IPS-15b (cell line): ENCODE data around the gene FRZB.

Source experiments
- H3K27me3 ChIP-seq: one replicate; pipeline ENCODE4 v1.6.1; 2013; ENCODE audit warnings: low read length; ENCODE audit not compliant: control insufficient read depth, insufficient read depth
- H3K36me3 ChIP-seq: one replicate; pipeline ENCODE4 v1.6.1; 2013; ENCODE audit warnings: low read length; ENCODE audit not compliant: control insufficient read depth, insufficient read depth
- H3K4me1 ChIP-seq: one replicate; pipeline ENCODE4 v1.6.1; 2013; ENCODE audit warnings: mild to moderate bottlenecking, low read length; ENCODE audit not compliant: control insufficient read depth, insufficient read depth
- H3K4me3 ChIP-seq: one replicate; pipeline ENCODE4 v1.5.1; 2013; ENCODE audit warnings: low read depth, low read length
- H3K9ac ChIP-seq: one replicate; pipeline ENCODE4 v1.6.1; 2013; ENCODE audit warnings: low read depth, mild to moderate bottlenecking, low read length
- H3K9me3 ChIP-seq: one replicate; pipeline ENCODE4 v1.6.1; 2013; ENCODE audit warnings: mild to moderate bottlenecking, low read length; ENCODE audit not compliant: control insufficient read depth, insufficient read depth

FRZB gene

GRCh38 chr2:182863642-182864041 lies 2.8 kb downstream of the FRZB start:
- Histone ChIP-seq H3K9me3 (no peaks in the 10 kb centered on the region), H3K27me3 (peaks cover 40% of the 10 kb centered on the region), H3K4me3 (no peak overlapping the region), H3K36me3 (no peaks in the 10 kb centered on the region), H3K9ac (no peak overlapping the region), H3K4me1 (peaks cover 6% of the 10 kb centered on the region)

- Histone ChIP-seq H3K27me3 (peaks cover 33% of the 10 kb centered on the region), H3K36me3 (no peaks in the 10 kb centered on the region), H3K9me3 (no peaks in the 10 kb centered on the region), H3K9ac (no peak overlapping the region), H3K4me1 (no peaks in the 10 kb centered on the region), H3K4me3 (no peak overlapping the region)
Observed at GRCh38 chr2:182862091-182862490, 4.3 kb downstream of the FRZB start.

DNA sequence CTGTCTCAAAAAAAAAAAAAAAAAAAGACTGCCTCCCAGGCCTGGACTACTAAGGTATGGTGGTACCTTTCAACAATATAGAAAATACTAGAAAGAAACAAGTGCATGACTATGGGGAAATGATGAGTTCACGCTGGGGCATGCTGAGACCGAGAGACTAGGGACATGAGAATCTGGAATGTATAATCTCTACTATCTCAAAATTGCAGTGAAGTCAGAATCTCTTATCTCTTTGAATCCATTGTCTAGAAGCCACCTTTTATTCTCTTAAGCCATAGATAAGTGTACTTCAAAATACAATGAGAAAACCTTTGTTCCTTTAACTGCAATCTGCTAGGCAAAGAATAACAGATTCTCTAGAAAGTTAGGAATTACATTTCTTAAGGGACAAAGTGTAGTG lies 5.6 kb downstream of the FRZB start:
- H3K9me3 ChIP-seq: no peaks in the 10 kb centered on the region

DNA sequence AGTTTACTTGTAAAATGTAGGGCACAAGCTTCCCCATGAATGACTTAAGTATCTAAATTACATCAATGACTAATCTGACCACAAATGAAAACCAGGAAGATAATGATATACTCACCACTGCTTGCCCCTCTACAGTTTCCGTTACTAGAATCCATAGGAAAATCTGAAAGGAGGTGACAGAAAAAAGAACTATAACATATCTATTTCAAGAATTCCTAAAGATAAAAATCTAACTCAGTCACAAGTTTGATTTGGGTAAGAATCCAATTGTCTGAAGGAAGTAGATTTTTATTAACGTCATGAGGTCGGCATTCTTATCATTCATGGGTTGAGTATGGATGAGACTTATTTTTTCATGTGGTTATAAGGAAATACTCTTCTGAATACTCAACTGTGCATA lies 7.8 kb downstream of the FRZB start:
- H3K36me3 ChIP-seq: no peaks in the 10 kb centered on the region

More for the DNA sequence above, 5.6 kb downstream of the FRZB start:
- Histone ChIP-seq H3K27me3 (peaks cover 23% of the 10 kb centered on the region), H3K9ac (no peak overlapping the region), H3K4me1 (no peaks in the 10 kb centered on the region), H3K36me3 (no peaks in the 10 kb centered on the region), H3K4me3 (no peak overlapping the region)

DNA sequence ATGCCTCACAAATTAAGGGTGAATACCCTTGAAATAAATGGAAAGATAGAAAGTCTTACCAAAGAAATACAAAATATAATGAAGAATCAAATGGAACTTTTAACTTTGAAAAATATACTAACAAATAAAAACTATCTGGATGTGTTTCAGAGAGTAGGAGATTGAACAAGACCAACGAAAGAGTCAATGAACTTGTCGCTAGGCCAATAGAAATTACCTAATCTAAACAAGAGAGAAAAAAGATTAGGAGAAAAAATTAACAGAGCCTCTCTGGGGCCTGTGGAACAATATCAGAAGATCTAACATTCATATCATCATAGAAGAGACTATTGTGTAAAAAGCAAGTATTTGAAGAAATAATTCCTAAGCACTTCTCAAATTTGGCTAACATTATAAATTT lies 11.1 kb downstream of the FRZB start:
- Histone ChIP-seq H3K9ac (no peak overlapping the region), H3K36me3 (no peaks in the 10 kb centered on the region), H3K4me1 (peaks cover 4% of the 10 kb centered on the region), H3K4me3 (no peak overlapping the region), H3K27me3 (no peaks in the 10 kb centered on the region), H3K9me3 (no peaks in the 10 kb centered on the region)

More for the DNA sequence above, 7.8 kb downstream of the FRZB start:
- peaks cover 4% of the 10 kb centered on the region for H3K4me1 ChIP-seq
- peaks cover under 1% of the 10 kb centered on the region for H3K27me3 ChIP-seq
- H3K9ac ChIP-seq: no peak overlapping the region
- H3K4me3 ChIP-seq: no peak overlapping the region
- H3K9me3 ChIP-seq: no peaks in the 10 kb centered on the region

GRCh38 chr2:182854375-182855105 lies 11.9 kb downstream of the FRZB start:
- Histone ChIP-seq H3K9ac (no peak overlapping the region), H3K9me3 (no peaks in the 10 kb centered on the region), H3K4me3 (no peak overlapping the region), H3K27me3 (no peaks in the 10 kb centered on the region), H3K36me3 (no peaks in the 10 kb centered on the region), H3K4me1 (peaks cover 4% of the 10 kb centered on the region)

- H3K9ac ChIP-seq: no peak overlapping the region
- H3K4me3 ChIP-seq: no peak overlapping the region
- peaks cover 4% of the 10 kb centered on the region for H3K4me1 ChIP-seq
- H3K36me3 ChIP-seq: no peaks in the 10 kb centered on the region
- no peaks in the 10 kb centered on the region for H3K9me3 ChIP-seq
- H3K27me3 ChIP-seq: no peaks in the 10 kb centered on the region
Observed at GRCh38 chr2:182852801-182853200, 13.6 kb downstream of the FRZB start.

DNA sequence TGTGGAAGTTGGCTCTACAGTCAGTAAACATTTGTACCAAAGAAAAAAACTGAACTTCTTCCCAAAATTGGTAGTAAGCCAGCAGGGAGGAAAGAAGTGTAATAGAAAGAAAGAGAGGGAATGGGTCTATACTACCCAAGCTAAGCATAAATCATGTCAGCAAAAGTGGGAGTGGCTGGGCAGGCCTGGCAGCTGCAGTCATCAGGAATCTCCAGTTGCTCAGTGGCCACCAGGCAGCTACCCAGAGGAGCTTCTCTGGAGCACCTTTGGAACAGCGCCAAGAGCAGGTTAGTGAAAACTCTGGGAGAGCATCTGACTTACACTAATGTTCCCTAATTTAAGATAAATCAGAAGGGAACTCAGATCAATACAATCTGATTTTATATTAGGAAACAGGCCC lies 14.3 kb downstream of the FRZB start:
- H3K27me3 ChIP-seq: no peaks in the 10 kb centered on the region

DNA sequence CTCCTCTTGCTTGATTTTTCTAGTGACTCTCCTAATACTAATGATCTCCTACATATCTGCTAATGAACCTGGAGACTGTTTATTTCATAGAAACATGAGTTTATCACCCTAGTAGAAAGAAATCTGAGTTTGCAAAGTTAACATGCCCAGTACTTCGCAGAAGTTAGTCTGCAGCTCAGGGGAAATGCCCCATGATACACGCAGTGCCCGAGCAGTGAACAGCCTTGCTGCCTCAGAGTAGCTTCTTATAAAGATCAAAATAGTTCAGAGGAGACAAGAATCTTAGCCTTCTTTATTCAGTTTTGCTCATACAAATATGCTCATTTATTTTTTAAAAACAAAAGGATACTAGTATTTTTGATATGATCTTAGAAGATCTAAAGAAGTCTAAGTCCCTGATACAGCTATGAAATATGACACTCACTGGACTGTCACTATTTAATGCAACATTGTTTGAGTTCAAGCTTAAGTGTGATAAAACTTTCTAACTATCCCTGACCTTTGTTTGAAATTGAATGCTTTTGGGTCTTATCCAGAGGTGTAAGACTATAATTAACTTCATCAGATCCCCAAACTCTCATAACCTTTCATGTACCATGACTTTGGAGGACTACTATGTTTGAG lies 20.5 kb downstream of the FRZB start:
- Histone ChIP-seq H3K9me3 (no peaks in the 10 kb centered on the region), H3K4me1 (no peaks in the 10 kb centered on the region), H3K36me3 (no peaks in the 10 kb centered on the region), H3K27me3 (no peaks in the 10 kb centered on the region), H3K9ac (no peak overlapping the region), H3K4me3 (no peak overlapping the region)

More for the DNA sequence above, 14.3 kb downstream of the FRZB start:
- no peaks in the 10 kb centered on the region for H3K36me3 ChIP-seq
- H3K9ac ChIP-seq: no peak overlapping the region
- H3K4me1 ChIP-seq: peaks cover 4% of the 10 kb centered on the region
- no peaks in the 10 kb centered on the region for H3K9me3 ChIP-seq
- no peak overlapping the region for H3K4me3 ChIP-seq

- H3K4me3 ChIP-seq: no peak overlapping the region
- H3K9me3 ChIP-seq: no peaks in the 10 kb centered on the region
- no peaks in the 10 kb centered on the region for H3K36me3 ChIP-seq
- peaks cover 4% of the 10 kb centered on the region for H3K4me1 ChIP-seq
- H3K9ac ChIP-seq: no peak overlapping the region
- H3K27me3 ChIP-seq: no peaks in the 10 kb centered on the region
Observed at GRCh38 chr2:182836451-182836850, 30.0 kb downstream of the FRZB start.

- H3K9me3 ChIP-seq: no peaks in the 10 kb centered on the region
- no peaks in the 10 kb centered on the region for H3K27me3 ChIP-seq
- H3K4me1 ChIP-seq: peaks cover 4% of the 10 kb centered on the region
- no peak overlapping the region for H3K9ac ChIP-seq
- no peak overlapping the region for H3K4me3 ChIP-seq
- H3K36me3 ChIP-seq: no peaks in the 10 kb centered on the region
Observed at GRCh38 chr2:182834293-182834692, 32.1 kb downstream of the FRZB start.
